ENCODE measurements around the gene ELP2. TPM values are rescaled to one million over a fixed set of nuclear protein-coding genes. Genes with fewer than 3 reads are reported as not detected.

The ELP2 gene
- total RNA-seq, 1 donor from 2014 or later = 60.2 TPM

- H3K27ac ChIP-seq = no peak overlapping the region
- no peaks in the 10 kb centered on the region for H3K9me3 ChIP-seq
- H3K36me3 ChIP-seq = no peaks in the 10 kb centered on the region
- intact Hi-C loops (cut with DNase I) = no loop called here
- H3K4me1 ChIP-seq = no peaks in the 10 kb centered on the region
- no peak overlapping the region for H3K4me3 ChIP-seq
- DNase-seq (ENCODE audit: extremely low spot score in 2 of 2) = no peak
- H3K27me3 ChIP-seq = no peaks in the 10 kb centered on the region
- TF ChIP-seq POLR2A (IDR thresholded peaks at IDR 0.05) = no peak
- no peak for TF ChIP-seq POLR2AphosphoS5 (IDR thresholded peaks at IDR 0.05; ENCODE audit: insufficient read depth in 1 of 2, low read depth in 1 of 2)
- no peak for TF ChIP-seq CTCF (IDR thresholded peaks at IDR 0.05)
Observed at GRCh38 chr18:36194600-36195315, 65.1 kb downstream of the ELP2 start.

GRCh38 chr18:36195427-36196122 is 65.9 kb downstream of the ELP2 start:
- TF ChIP-seq POLR2A (IDR thresholded peaks at IDR 0.05) = no peak
- TF ChIP-seq CTCF (IDR thresholded peaks at IDR 0.05) = no peak
- TF ChIP-seq POLR2AphosphoS5 (IDR thresholded peaks at IDR 0.05; ENCODE audit: insufficient read depth in 1 of 2, low read depth in 1 of 2) = no peak
- no peaks in the 10 kb centered on the region for H3K9me3 ChIP-seq
- DNase-seq (ENCODE audit: extremely low spot score in 2 of 2) = no peak
- no peaks in the 10 kb centered on the region for H3K4me1 ChIP-seq
- H3K27me3 ChIP-seq = no peaks in the 10 kb centered on the region
- no peaks in the 10 kb centered on the region for H3K36me3 ChIP-seq
- no peak overlapping the region for H3K27ac ChIP-seq
- no peak overlapping the region for H3K4me3 ChIP-seq
- intact Hi-C loops (cut with DNase I) = no loop called here

- H3K4me3 ChIP-seq = no peak overlapping the region
- H3K27me3 ChIP-seq = no peaks in the 10 kb centered on the region
- no peaks in the 10 kb centered on the region for H3K9me3 ChIP-seq
- no peak overlapping the region for H3K27ac ChIP-seq
- H3K36me3 ChIP-seq = no peaks in the 10 kb centered on the region
- H3K4me1 ChIP-seq = no peaks in the 10 kb centered on the region
- DNase-seq (ENCODE audit: extremely low spot score in 2 of 2) = peak in 1 of 2 donors; percentile 52
- TF ChIP-seq CTCF (IDR thresholded peaks at IDR 0.05) = no peak
- no peak for TF ChIP-seq POLR2AphosphoS5 (IDR thresholded peaks at IDR 0.05; ENCODE audit: insufficient read depth in 1 of 2, low read depth in 1 of 2)
- no peak for TF ChIP-seq POLR2A (IDR thresholded peaks at IDR 0.05)
- intact Hi-C loops (cut with DNase I) = no loop called here
Observed at GRCh38 chr18:36196238-36196995, 66.7 kb downstream of the ELP2 start.

- no peaks in the 10 kb centered on the region for H3K4me1 ChIP-seq
- H3K27me3 ChIP-seq = no peaks in the 10 kb centered on the region
- TF ChIP-seq POLR2A (IDR thresholded peaks at IDR 0.05) = no peak
- no peak for TF ChIP-seq CTCF (IDR thresholded peaks at IDR 0.05)
- H3K9me3 ChIP-seq = no peaks in the 10 kb centered on the region
- no peaks in the 10 kb centered on the region for H3K36me3 ChIP-seq
- no peak for DNase-seq (ENCODE audit: extremely low spot score in 2 of 2)
- intact Hi-C loops (cut with DNase I) = no loop called here
- H3K27ac ChIP-seq = no peak overlapping the region
- no peak overlapping the region for H3K4me3 ChIP-seq
Observed at GRCh38 chr18:36197511-36198166, 67.9 kb downstream of the ELP2 start.

All from vagina (tissue), 2 donors.